ENCODE data around the gene ACSM4. TPM values are rescaled to one million over a fixed set of nuclear protein-coding genes. Genes with fewer than 3 reads are reported as not detected.

The ACSM4 gene
- total and polyA plus RNA-seq, 9 of the 15 experiments (the other 6 are each of a cell fraction or from before 2014, with no cell fraction given), result not detected

GRCh38 chr12:7295529-7295928, 8.3 kb upstream of the ACSM4 start (continued):
- TF ChIP-seq CUX1 (CRISPR knock-in tag; IDR thresholded peaks at IDR 0.05), result no peak
- no peak for TF ChIP-seq KLF1 (tag; IDR thresholded peaks at IDR 0.05)
- TF ChIP-seq FOSL1 (tag; conservative IDR thresholded peaks at IDR 0.05), result no peak
- TF ChIP-seq ZZZ3 (IDR thresholded peaks at IDR 0.05), result no peak
- TF ChIP-seq ZBED1 (IDR thresholded peaks at IDR 0.05), result no peak
- peak; percentile 69 for TF ChIP-seq CBFA2T2 (conservative IDR thresholded peaks at IDR 0.05)
- TF ChIP-seq ZNF592 (IDR thresholded peaks at IDR 0.05), result peak; percentile 38; the same call in 1 of the 2 replicates
- TF ChIP-seq BRF1 (IDR thresholded peaks at IDR 0.05; ENCODE audit: borderline replicate concordance, extremely low read depth, insufficient read length), result no peak
- TF ChIP-seq DPF2 (IDR thresholded peaks at IDR 0.05), result 0 out of 2 replicates have a peak, but pooled peaks have one; percentile 21
- no peak for TF ChIP-seq MAFF (IDR thresholded peaks at IDR 0.05; ENCODE audit: low read length)
- no peak for TF ChIP-seq ZNF696 (CRISPR knock-in tag; conservative IDR thresholded peaks at IDR 0.05)
- peak; percentile 80 for TF ChIP-seq CBFA2T3 (IDR thresholded peaks at IDR 0.05)
- TF ChIP-seq EP300 (IDR thresholded peaks at IDR 0.05; ENCODE audit: low read length), result peak; percentile 74
- no peak for TF ChIP-seq ZNF212 (CRISPR knock-in tag; IDR thresholded peaks at IDR 0.05)
- no peak for TF ChIP-seq VEZF1 (CRISPR knock-in tag; IDR thresholded peaks at IDR 0.05)
- peak; percentile 5 for TF ChIP-seq MEIS2 (IDR thresholded peaks at IDR 0.05; ENCODE audit: partially characterized antibody)
- TF ChIP-seq TEAD4 (IDR thresholded peaks at IDR 0.05; ENCODE audit: low read length), result peak; percentile 50; the same call in 1 of the 2 replicates
- TF ChIP-seq TEAD4 (CRISPR knock-in tag; IDR thresholded peaks at IDR 0.05; ENCODE audit: borderline replicate concordance), result no peak
- TF ChIP-seq ARID1B (IDR thresholded peaks at IDR 0.05), result peak; percentile 79
- TF ChIP-seq ZNF24 (IDR thresholded peaks at IDR 0.05), result no peak
- no peak for TF ChIP-seq ARID2 (IDR thresholded peaks at IDR 0.05)
- TF ChIP-seq TCF3 (CRISPR knock-in tag; IDR thresholded peaks at IDR 0.05), result peak; percentile 62
